ENCODE results near the gene DNMT3L.
"Not testable (repeated sequence)": the region's sequence is repeated elsewhere in the genome, so short reads cannot be mapped to it uniquely, and the experiment has no call there.

DNMT3L gene

GRCh38 chr21:44261675-44262295, at the start of gene DNMT3L:
Gene DNMT3L, minus strand, starts transcription at chr21:44261897. Its CDS starts 638 bp downstream, at chr21:44261259.
- no peak for DNase-seq

GRCh38 chr21:44310628-44311507, 49.2 kb upstream of the DNMT3L start:
- DNase-seq, result no peak

GRCh38 chr21:44306936-44307704, 45.4 kb upstream of the DNMT3L start:
- no peak for DNase-seq

GRCh38 chr21:44305691-44306090, 44.0 kb upstream of the DNMT3L start:
- no peak for DNase-seq

GRCh38 chr21:44304877-44305293, 43.2 kb upstream of the DNMT3L start:
- peak; percentile 35 for DNase-seq

GRCh38 chr21:44304011-44304616, 42.4 kb upstream of the DNMT3L start:
- no peak for DNase-seq

GRCh38 chr21:44303490-44303981, 41.8 kb upstream of the DNMT3L start:
- no peak for DNase-seq

- not testable (repeated sequence) for DNase-seq
Observed at GRCh38 chr21:44302573-44303401, 41.1 kb upstream of the DNMT3L start.

- DNase-seq, result peak; percentile 45
Observed at GRCh38 chr21:44301961-44302406, 40.3 kb upstream of the DNMT3L start.

- DNase-seq, result no peak
Observed at GRCh38 chr21:44301141-44301540, 39.4 kb upstream of the DNMT3L start.

GRCh38 chr21:44300262-44300959, 38.7 kb upstream of the DNMT3L start:
- no peak for DNase-seq

GRCh38 chr21:44299458-44300261, 38.0 kb upstream of the DNMT3L start, which contains the start of gene PFKL:
Gene PFKL, plus strand, starts transcription at chr21:44300053. Its CDS starts 53 bp downstream, at chr21:44300106.
- DNase-seq, result no peak

GRCh38 chr21:44299085-44299457, 37.4 kb upstream of the DNMT3L start:
- DNase-seq, result no peak

- DNase-seq, result no peak
Observed at GRCh38 chr21:44298301-44298700, 36.6 kb upstream of the DNMT3L start.

- DNase-seq, result peak; percentile 70
Observed at GRCh38 chr21:44297525-44298290, 36.0 kb upstream of the DNMT3L start.

GRCh38 chr21:44296916-44297315, 35.2 kb upstream of the DNMT3L start:
- no peak for DNase-seq

- no peak for DNase-seq
Observed at GRCh38 chr21:44296103-44296519, 34.4 kb upstream of the DNMT3L start.

- no peak for DNase-seq
Observed at GRCh38 chr21:44295646-44296045, 33.9 kb upstream of the DNMT3L start.

- DNase-seq, result no peak
Observed at GRCh38 chr21:44295163-44295573, 33.5 kb upstream of the DNMT3L start.

All from NCI-H1092 (cell line).